GM20000 (cell line): ENCODE results near the gene MED14.
A peak's percentile ranks its signal among the peaks of the same experiment; 100 is the strongest.

Experiments used
- DNase-seq: peaks from one replicate; pipeline ENCODE4 v3.0.0; 2012; ENCODE audit warnings: low spot score
- TF ChIP-seq, protein P1 (sequence below): IDR thresholded peaks from 2 replicates; pipeline ENCODE4 v1.5.1; 2012; ENCODE audit warnings: mild to moderate bottlenecking, control low read depth; ENCODE audit errors: extremely low read depth, missing control alignments

The MED14 gene

GRCh38 chrX:40661489-40661888 is 73.9 kb downstream of the MED14 start:
- DNase-seq: no peak
- TF ChIP-seq, protein P1, sequence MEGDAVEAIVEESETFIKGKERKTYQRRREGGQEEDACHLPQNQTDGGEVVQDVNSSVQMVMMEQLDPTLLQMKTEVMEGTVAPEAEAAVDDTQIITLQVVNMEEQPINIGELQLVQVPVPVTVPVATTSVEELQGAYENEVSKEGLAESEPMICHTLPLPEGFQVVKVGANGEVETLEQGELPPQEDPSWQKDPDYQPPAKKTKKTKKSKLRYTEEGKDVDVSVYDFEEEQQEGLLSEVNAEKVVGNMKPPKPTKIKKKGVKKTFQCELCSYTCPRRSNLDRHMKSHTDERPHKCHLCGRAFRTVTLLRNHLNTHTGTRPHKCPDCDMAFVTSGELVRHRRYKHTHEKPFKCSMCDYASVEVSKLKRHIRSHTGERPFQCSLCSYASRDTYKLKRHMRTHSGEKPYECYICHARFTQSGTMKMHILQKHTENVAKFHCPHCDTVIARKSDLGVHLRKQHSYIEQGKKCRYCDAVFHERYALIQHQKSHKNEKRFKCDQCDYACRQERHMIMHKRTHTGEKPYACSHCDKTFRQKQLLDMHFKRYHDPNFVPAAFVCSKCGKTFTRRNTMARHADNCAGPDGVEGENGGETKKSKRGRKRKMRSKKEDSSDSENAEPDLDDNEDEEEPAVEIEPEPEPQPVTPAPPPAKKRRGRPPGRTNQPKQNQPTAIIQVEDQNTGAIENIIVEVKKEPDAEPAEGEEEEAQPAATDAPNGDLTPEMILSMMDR: no peak

DNA sequence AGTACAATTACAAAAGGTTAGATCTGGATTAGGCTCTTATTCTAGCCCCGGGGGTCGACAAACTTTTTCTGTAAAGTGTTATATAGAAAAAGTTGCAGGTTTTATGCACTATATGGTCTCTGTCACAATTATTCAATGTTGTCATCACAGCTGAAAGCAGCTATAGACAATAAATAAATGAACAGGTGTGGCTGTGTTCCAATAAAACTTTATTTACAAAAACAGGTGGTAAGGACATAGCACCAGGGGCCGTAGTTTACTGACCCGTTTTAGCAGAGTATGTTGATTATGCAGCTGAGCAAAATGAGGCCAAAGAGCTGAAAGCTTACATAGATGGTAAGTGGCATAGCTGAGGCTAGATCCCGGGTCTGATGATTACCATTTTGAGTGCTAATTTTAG is 75.0 kb downstream of the MED14 start:
- TF ChIP-seq, protein P1: no peak
- DNase-seq: no peak

DNA sequence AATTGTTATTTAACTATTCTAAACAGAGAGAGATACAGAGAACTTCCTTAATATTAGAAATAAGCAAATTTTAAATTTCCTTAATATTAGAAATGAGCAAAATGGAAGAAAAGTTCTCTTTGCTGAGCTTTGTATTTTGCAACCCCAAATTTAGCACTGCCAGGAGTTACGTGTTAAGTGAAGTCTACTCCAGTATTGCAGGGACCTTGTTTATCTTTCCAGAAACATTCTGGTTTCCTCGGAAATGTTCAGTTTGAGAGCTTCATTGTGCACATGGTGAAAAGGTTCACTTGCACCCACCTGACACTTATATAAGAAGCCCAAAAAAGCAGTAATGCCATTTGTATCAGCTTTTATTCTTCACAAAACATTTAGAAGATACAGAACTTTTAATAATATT is 81.8 kb downstream of the MED14 start:
- TF ChIP-seq, protein P1: no peak

DNA sequence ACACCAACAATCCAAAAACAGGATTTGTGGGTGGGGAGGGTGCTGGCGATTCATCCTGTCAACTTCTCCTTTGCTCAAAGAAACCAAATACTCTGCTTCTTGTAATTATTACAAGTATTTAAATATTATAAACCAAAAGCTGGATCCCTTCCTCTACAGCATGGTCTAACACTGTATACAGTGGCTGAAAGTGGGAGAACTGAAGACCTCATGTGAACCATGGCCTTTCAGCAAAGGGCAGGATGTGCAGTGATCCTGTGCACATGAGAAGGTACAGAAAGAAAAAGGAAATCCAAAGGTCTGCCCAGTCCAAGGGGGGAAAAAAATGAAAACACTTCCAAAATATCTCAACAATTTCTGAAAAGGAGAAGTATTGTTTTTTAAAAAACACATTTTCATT is 82.7 kb downstream of the MED14 start:
- no peak for DNase-seq
- TF ChIP-seq, protein P1: no peak

More for the DNA sequence above, 81.8 kb downstream of the MED14 start:
- DNase-seq: no peak

DNA sequence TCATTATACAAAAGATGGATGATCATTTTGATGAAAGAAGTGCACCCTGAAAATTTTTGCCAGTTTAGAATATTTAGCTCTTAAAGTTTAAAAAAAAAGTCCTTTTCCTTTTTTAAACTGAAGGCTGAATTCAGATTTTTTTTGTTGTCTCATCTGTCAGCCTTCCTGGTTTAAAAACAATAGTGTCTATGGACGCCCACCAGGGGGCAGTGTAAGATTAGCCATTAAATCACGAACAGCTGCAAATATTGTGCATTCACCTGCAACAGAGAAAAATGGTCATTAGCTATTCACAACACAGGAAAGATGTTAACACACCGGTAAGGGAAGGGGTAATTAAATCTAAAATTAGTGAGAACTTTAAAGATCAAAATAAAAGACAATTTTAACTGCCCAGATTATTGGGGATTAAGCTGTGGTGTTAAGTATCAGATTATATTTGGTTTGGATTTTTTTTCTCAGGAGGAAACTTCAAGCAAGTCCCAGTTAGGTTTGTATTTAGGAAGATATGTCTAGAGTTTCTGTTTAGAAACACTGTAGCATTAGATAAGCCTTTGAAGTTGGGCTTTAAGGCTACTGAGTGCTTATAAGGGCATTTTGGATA is 83.6 kb downstream of the MED14 start:
- peak; percentile 17 for DNase-seq
- TF ChIP-seq, protein P1: peak; percentile 20

DNA sequence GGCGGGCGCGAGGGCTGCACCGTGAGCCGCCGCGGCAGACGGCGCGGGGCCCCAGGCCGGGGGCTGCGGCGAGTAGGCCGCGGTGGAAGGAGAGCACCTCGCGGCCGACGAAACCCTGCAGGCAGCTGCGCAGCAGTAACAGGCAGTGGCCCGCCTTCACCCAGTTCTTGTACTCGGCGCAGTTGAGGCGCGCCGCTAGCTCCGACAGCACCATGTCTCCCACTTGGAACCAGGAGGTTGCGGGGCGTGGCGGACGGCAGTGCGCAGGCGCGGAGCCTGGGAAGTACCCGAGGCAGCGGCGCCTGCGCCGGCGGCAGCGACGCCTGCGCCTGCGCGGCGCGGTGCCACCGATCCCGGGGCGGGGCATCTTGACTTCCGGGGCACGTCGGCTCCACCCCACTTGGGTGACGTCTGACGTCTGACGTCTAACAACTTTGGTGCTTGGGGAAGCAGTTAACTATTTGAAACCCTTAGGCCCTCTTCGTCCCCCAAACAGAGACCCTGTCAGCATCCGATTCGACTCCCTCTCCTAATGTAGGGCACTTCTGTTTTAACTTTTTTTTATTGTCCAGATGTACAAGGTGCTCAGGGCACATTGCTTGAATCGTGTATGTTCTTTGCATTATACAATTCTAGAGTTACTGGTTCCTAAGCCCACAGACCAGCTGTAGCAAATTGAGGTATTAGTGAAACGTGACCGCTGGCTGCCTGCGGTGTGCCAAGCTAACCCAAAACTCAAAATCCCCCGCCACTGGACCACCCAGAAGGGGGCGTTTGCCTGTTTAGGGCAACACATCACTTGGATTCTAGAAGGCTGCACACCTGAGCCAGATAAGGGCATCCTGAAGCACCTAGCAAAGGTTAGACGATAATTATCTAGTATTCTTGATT is 87.8 kb downstream of the MED14 start, which contains the start of gene CXorf38:
Gene CXorf38, minus strand, starts transcription at position 255 of the 891 bp plus-strand sequence. Its CDS starts 41 bp downstream, at position 214.
- peak; percentile 91 for DNase-seq
- TF ChIP-seq, protein P1: no peak
